HEK293 (cell line): Measurements from ENCODE around the gene PCLAF.
A peak's percentile ranks its signal among the peaks of the same experiment; 100 is the strongest.
"Not testable (repeated sequence)": the region's sequence is repeated elsewhere in the genome, so short reads cannot be mapped to it uniquely, and the experiment has no call there.

Experiments
- CTCF ChIA-PET: fragments of 350-600 bp; formaldehyde crosslinking; extraction: SDS; loops from one replicate; lab custom pipeline; 2021; ENCODE audit warnings: antibody characterized with exemption; lab: Yijun Ruan, JAX
- POLR2A ChIA-PET: fragments of 300-600 bp; formaldehyde crosslinking; extraction: SDS; loops from one replicate; lab custom pipeline; 2020; ENCODE audit warnings: antibody characterized with exemption, inconsistent platforms; lab: Yijun Ruan, JAX
- H3K27ac ChIP-seq: fragments of 200-500 bp; sonication (Bioruptor generic); 2 replicates; pipeline ENCODE4 v1.5.1; 2014; ENCODE audit warnings: low read depth, low read length, control low read depth, inconsistent platforms; ENCODE audit errors: extremely low read depth
- H3K36me3 ChIP-seq, 2 experiments: fragments of 200-500 bp in 1 of 2; sonication (Bioruptor generic) in 1 of 2; 1 replicate in 1 of 2; 2 replicates in 1 of 2; pipeline ENCODE4 v1.5.1; 2014 to 2017; ENCODE audit warnings: inconsistent platforms in 2 of 2, low read length in 2 of 2; ENCODE audit not compliant: control insufficient read depth in 2 of 2, insufficient read depth in 1 of 2
- H3K4me1 ChIP-seq: fragments of 200-500 bp; sonication (Bioruptor generic); 2 replicates; pipeline ENCODE4 v1.5.1; 2014; ENCODE audit warnings: mild to moderate bottlenecking, low read length, inconsistent platforms; ENCODE audit not compliant: control insufficient read depth, insufficient read depth
- H3K4me3 ChIP-seq: 2 replicates; pipeline ENCODE4 v1.5.1; 2011; ENCODE audit warnings: low read depth, mild to moderate bottlenecking, control low read depth, low read length, moderate library complexity
- H3K9me3 ChIP-seq: fragments of 200-500 bp; sonication (Bioruptor generic); 2 replicates; pipeline ENCODE4 v1.5.1; 2014; ENCODE audit warnings: low read depth, low read length, inconsistent platforms; ENCODE audit not compliant: control insufficient read depth, insufficient read depth
- EGR2 ChIP-seq: fragments of 450-650 bp; formaldehyde crosslinking; IDR thresholded peaks from 2 replicates; pipeline ENCODE4 v1.5.1; 2016; ENCODE audit warnings: low read depth, missing biosample characterization, missing genetic modification characterization
- MYNN ChIP-seq: fragments of 450-650 bp; formaldehyde crosslinking; IDR thresholded peaks from 2 replicates; pipeline ENCODE4 v1.5.1; 2016; ENCODE audit warnings: missing biosample characterization, missing genetic modification characterization, borderline replicate concordance
- ZNF10 ChIP-seq: fragments of 450-650 bp; formaldehyde crosslinking; IDR thresholded peaks from 2 replicates; pipeline ENCODE4 v1.5.1; 2017; ENCODE audit warnings: missing biosample characterization, missing genetic modification characterization
- ZNF114 ChIP-seq: fragments of 450-650 bp; formaldehyde crosslinking; IDR thresholded peaks from 2 replicates; pipeline ENCODE4 v1.5.0; 2017; ENCODE audit warnings: missing biosample characterization, missing genetic modification characterization
- ZNF121 ChIP-seq: fragments of 450-650 bp; formaldehyde crosslinking; IDR thresholded peaks from 2 replicates; pipeline ENCODE4 v1.5.1; 2016; ENCODE audit warnings: missing biosample characterization, missing genetic modification characterization
- ZNF2 ChIP-seq: fragments of 450-650 bp; formaldehyde crosslinking; IDR thresholded peaks from 2 replicates; pipeline ENCODE4 v1.5.1; 2016; ENCODE audit warnings: missing biosample characterization, missing genetic modification characterization
- ZNF501 ChIP-seq: fragments of 450-650 bp; formaldehyde crosslinking; IDR thresholded peaks from 2 replicates; pipeline ENCODE4 v1.5.1; 2016; ENCODE audit warnings: missing biosample characterization, missing genetic modification characterization
- ZNF549 ChIP-seq: fragments of 450-650 bp; IDR thresholded peaks from 2 replicates; pipeline ENCODE4 v1.5.1; 2018; ENCODE audit warnings: missing biosample characterization, missing genetic modification characterization, mild to moderate bottlenecking, inconsistent platforms, moderate library complexity
- ZNF792 ChIP-seq: fragments of 450-650 bp; formaldehyde crosslinking; IDR thresholded peaks from 2 replicates; pipeline ENCODE4 v1.5.1; 2016; ENCODE audit warnings: missing biosample characterization, missing genetic modification characterization
- ZSCAN30 ChIP-seq: fragments of 450-650 bp; IDR thresholded peaks from 2 replicates; pipeline ENCODE4 v1.5.1; 2018; ENCODE audit warnings: missing biosample characterization, mild to moderate bottlenecking, missing genetic modification characterization, moderate library complexity
- TF ChIP-seq, protein P1 (sequence below): fragments of 450-650 bp; formaldehyde crosslinking; IDR thresholded peaks from 2 replicates; pipeline ENCODE4 v1.5.1; 2016; ENCODE audit warnings: missing biosample characterization, missing genetic modification characterization
- TF ChIP-seq, protein P2 (sequence below): fragments of 450-650 bp; formaldehyde crosslinking; optimal IDR thresholded peaks from 2 replicates; pipeline ENCODE3; 2016; ENCODE audit warnings: missing biosample characterization, mild to moderate bottlenecking, missing genetic modification characterization
- TF ChIP-seq, protein P3 (sequence below): fragments of 450-650 bp; formaldehyde crosslinking; IDR thresholded peaks from 2 replicates; pipeline ENCODE4 v1.5.1; 2017; ENCODE audit warnings: missing biosample characterization, missing genetic modification characterization
- TF ChIP-seq, protein P4 (sequence below): fragments of 450-650 bp; IDR thresholded peaks from 2 replicates; pipeline ENCODE4 v1.5.1; 2018; ENCODE audit warnings: missing biosample characterization, mild to moderate bottlenecking, missing genetic modification characterization
- TF ChIP-seq, protein P5 (sequence below): fragments of 450-650 bp; formaldehyde crosslinking; IDR thresholded peaks from 2 replicates; pipeline ENCODE4 v1.5.1; 2016; ENCODE audit warnings: missing biosample characterization, missing genetic modification characterization

PCLAF gene

DNA sequence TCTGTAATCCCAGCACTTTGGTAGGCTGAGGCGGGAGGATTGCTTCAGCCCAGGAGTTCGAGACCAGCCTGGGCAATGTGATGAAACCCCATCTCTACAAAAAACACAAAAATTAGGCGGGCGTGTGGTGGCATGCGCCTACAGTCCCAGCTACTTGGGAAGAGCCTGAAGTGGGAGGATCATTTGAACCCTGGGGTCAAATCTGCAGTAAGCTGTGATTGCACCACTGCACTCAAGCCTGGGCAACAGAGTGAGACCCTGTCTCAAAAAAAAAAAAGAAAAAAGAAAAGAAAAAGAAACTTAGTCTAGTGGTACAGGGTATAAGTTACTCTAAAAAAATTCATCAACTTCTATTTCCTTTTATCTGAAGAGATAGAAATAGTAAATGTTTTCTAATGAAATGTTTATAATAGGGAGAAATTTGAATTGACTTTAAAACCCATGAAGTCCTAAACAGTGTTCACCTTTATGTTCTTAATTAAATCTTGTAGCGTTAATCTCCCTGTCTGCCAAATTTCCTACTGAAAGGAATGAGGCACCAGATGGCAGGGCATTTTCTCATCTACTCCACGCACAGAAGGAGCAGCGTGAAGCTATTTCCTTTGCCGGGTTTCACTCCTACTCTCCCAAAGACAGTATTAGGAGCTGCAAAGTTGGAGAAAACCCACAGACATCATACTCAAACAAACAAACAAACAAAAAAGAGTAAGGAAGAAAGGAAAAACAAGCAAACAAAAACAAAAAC lies 1.9 kb downstream of the PCLAF start:
- Histone ChIP-seq H3K36me3 (peaks cover 28 to 29% of the 10 kb centered on the region in 2 experiments), H3K4me3 (peak overlapping the region; percentile 55), H3K27ac (no peak overlapping the region), H3K4me1 (no peaks in the 10 kb centered on the region), H3K9me3 (no peaks in the 10 kb centered on the region)
- TF ChIP-seq, protein P1, sequence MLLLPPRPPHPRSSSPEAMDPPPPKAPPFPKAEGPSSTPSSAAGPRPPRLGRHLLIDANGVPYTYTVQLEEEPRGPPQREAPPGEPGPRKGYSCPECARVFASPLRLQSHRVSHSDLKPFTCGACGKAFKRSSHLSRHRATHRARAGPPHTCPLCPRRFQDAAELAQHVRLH (tag by site-specific recombination): peak; percentile 45; the same call in 1 of the 2 replicates
- TF ChIP-seq ZNF121 (tag by site-specific recombination) (peak; percentile 80), EGR2 (tag by site-specific recombination) (peak; percentile 18; the same call in 1 of the 2 replicates), ZNF2 (tag by site-specific recombination) (no peak)
- ChIA-PET CTCF (interaction anchor here (0.6 kb wide), 1 partner anchor 161 kb away, joined by 3 read pairs; no protein-coding TSS in a partner anchor), POLR2A (interaction anchor here (0.6 to 1.6 kb wide), 4 partner anchors 9 to 299 kb away, joined by 3 to 13 read pairs (median 4); no protein-coding TSS in a partner anchor)

DNA sequence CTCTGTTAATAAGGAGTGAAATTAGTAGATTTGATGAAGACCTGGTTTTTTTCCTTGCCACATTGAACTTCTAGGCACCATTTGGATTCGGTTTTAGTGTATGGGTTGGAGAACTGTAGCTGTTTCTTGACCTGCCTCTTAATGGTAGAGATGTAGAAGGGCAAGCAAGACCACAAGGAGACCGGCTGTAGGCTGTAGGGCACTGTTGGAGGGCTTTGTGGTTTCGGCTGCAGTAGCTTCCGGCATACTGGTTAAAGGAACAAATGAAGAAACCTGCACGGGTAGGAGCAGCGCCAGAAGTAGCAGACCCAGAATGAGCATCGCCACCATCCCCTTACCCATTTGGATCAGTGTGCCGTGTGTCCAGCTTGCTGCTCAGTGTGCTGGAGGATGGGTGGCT lies 7.9 kb downstream of the PCLAF start:
- peaks cover 32 to 35% of the 10 kb centered on the region in 2 experiments for H3K36me3 ChIP-seq
- ChIA-PET POLR2A (no interaction called here), CTCF (no interaction called here)
- no peak overlapping the region for H3K27ac ChIP-seq
- no peaks in the 10 kb centered on the region for H3K9me3 ChIP-seq
- TF ChIP-seq ZNF10 (tag by site-specific recombination): no peak
- TF ChIP-seq, protein P2, sequence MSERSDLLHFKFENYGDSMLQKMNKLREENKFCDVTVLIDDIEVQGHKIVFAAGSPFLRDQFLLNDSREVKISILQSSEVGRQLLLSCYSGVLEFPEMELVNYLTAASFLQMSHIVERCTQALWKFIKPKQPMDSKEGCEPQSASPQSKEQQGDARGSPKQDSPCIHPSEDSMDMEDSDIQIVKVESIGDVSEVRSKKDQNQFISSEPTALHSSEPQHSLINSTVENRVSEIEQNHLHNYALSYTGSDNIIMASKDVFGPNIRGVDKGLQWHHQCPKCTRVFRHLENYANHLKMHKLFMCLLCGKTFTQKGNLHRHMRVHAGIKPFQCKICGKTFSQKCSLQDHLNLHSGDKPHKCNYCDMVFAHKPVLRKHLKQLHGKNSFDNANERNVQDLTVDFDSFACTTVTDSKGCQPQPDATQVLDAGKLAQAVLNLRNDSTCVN (tag by site-specific recombination): no peak
- no peak for TF ChIP-seq ZNF792 (tag by site-specific recombination)
- TF ChIP-seq, protein P3, sequence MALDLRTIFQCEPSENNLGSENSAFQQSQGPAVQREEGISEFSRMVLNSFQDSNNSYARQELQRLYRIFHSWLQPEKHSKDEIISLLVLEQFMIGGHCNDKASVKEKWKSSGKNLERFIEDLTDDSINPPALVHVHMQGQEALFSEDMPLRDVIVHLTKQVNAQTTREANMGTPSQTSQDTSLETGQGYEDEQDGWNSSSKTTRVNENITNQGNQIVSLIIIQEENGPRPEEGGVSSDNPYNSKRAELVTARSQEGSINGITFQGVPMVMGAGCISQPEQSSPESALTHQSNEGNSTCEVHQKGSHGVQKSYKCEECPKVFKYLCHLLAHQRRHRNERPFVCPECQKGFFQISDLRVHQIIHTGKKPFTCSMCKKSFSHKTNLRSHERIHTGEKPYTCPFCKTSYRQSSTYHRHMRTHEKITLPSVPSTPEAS: no peak
- TF ChIP-seq, protein P4, sequence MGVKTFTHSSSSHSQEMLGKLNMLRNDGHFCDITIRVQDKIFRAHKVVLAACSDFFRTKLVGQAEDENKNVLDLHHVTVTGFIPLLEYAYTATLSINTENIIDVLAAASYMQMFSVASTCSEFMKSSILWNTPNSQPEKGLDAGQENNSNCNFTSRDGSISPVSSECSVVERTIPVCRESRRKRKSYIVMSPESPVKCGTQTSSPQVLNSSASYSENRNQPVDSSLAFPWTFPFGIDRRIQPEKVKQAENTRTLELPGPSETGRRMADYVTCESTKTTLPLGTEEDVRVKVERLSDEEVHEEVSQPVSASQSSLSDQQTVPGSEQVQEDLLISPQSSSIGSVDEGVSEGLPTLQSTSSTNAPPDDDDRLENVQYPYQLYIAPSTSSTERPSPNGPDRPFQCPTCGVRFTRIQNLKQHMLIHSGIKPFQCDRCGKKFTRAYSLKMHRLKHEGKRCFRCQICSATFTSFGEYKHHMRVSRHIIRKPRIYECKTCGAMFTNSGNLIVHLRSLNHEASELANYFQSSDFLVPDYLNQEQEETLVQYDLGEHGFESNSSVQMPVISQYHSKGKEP (tag by site-specific recombination): no peak
- H3K4me1 ChIP-seq: no peaks in the 10 kb centered on the region
- H3K4me3 ChIP-seq: no peak overlapping the region

DNA sequence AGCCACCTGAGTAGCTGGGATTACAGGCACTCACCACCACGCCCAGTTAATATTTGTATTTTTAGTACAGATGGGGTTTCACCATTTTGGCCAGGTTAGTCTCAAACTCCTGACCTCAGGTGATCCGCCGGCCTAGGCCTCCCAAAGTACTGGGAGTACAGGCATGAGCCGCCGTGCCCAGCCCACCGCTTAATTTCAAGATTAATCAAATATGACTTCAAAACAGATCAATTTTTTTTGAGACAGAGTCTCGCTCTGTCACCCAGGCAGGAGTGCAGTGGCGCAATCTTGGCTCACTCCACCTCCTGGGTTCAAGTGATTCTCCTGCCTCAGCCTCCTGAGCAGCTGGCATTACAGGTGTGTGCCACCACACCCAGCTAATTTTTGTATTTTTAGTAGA lies 9.9 kb downstream of the PCLAF start:
- H3K4me1 ChIP-seq, POLR2A ChIA-PET, CTCF ChIA-PET, H3K4me3 ChIP-seq, H3K27ac ChIP-seq, H3K9me3 ChIP-seq: not testable (repeated sequence)
- peaks cover 27 to 28% of the 10 kb centered on the region in 2 experiments; a peak in 2 of 3 replicates for H3K36me3 ChIP-seq

DNA sequence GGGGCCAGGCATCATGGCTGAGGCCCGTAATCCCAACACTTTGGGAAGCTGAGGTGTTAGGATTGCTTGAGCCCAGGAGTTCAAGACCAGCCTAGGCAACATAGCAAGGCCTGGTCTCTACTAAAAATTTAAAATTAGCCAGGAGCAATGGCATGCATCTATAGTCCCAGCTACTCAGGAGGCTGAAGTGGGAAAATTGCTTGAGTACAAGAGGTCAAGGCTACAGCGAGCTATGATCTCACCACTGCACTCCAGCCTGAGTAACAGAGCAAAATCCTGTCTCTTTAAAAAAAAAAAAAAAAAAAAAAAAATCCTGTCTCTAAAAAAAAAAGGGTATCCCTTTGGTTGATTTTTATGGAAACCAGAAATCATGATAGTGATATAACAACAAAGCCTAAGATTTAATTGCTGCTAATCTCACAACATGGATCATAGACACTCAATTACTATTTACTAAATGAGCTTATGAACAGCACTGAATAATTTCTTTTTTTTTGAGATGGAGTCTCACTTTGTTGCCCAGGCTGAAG lies 12.1 kb downstream of the PCLAF start:
- TF ChIP-seq ZNF114 (no peak), ZSCAN30 (tag by site-specific recombination) (no peak), ZNF549 (no peak), MYNN (tag by site-specific recombination) (no peak), ZNF501 (tag by site-specific recombination) (no peak)
- TF ChIP-seq, protein P5, sequence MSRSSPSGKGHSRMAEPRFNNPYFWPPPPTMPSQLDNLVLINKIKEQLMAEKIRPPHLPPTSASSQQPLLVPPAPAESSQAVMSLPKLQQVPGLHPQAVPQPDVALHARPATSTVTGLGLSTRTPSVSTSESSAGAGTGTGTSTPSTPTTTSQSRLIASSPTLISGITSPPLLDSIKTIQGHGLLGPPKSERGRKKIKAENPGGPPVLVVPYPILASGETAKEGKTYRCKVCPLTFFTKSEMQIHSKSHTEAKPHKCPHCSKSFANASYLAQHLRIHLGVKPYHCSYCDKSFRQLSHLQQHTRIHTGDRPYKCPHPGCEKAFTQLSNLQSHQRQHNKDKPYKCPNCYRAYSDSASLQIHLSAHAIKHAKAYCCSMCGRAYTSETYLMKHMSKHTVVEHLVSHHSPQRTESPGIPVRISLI (tag by site-specific recombination): peak; percentile 91
- Histone ChIP-seq H3K27ac (no peak overlapping the region), H3K4me1 (no peaks in the 10 kb centered on the region), H3K36me3 (peaks cover 12 to 20% of the 10 kb centered on the region in 2 experiments), H3K4me3 (no peak overlapping the region), H3K9me3 (no peaks in the 10 kb centered on the region)
- POLR2A ChIA-PET: interaction anchor here (0.7 kb wide), 2 partner anchors 11 to 13 kb away, joined by 5 to 8 read pairs; partner anchors contain the start of gene CSNK1G1
- CTCF ChIA-PET: interaction anchor here (0.6 kb wide), 1 partner anchor 301 kb away, joined by 4 read pairs; no protein-coding TSS in a partner anchor
